ENCODE data around the gene PAX8. TPM values are rescaled to one million over a fixed set of nuclear protein-coding genes. Genes with fewer than 3 reads are reported as not detected.
"Not testable (repeated sequence)": the region's sequence is repeated elsewhere in the genome, so short reads cannot be mapped to it uniquely, and the experiment has no call there.

PAX8 gene
- total RNA-seq, 1 experiment from 2014 or later = 0.15 TPM

- TF ChIP-seq SIN3A (IDR thresholded peaks at IDR 0.05; ENCODE audit: borderline replicate concordance, insufficient read depth, low read depth, low read length) = no peak
Observed at GRCh38 chr2:113305146-113305545, 26.4 kb upstream of the PAX8 start (continued).

GRCh38 chr2:113304702-113305101 lies 26.0 kb upstream of the PAX8 start:
- DNase-seq (ENCODE audit: low read depth, low spot score) (no peak), ATAC-seq (no peak)
- no TSS peak for BruUV-seq (replicated peaks)
- ChIA-PET POLR2A (no interaction called here), CTCF (no interaction called here)
- Histone ChIP-seq H3K27ac (ENCODE audit: low read length) (no peak overlapping the region), H3K4me1 (ENCODE audit: control insufficient read depth, insufficient read depth, low read length) (no peaks in the 10 kb centered on the region), H3K36me3 (ENCODE audit: control insufficient read depth, insufficient read depth, low read length) (no peaks in the 10 kb centered on the region), H3K9me3 (ENCODE audit: control insufficient read depth, insufficient read depth, low read depth, low read length) (no peaks in the 10 kb centered on the region), H3K4me3 (ENCODE audit: low read depth in 2 of 2, low read length in 2 of 2) (no peak overlapping the region), H3K27me3 (ENCODE audit: control insufficient read depth, insufficient read depth, low read length) (no peaks in the 10 kb centered on the region; the same call in none of the 2 replicates)
- intact Hi-C loops (cut with micrococcal nuclease; ENCODE audit: unreplicated experiment) (no loop called here), in situ Hi-C loops (cut with HindIII; ENCODE audit: low pct_unique_long_range_greater_than_20kb, low sequenced_read_pairs) (no loop called here)
- TF ChIP-seq REST (IDR thresholded peaks at IDR 0.05; ENCODE audit: insufficient read depth in 1 of 2, low read depth in 2 of 2, low read length in 1 of 2) (no peak), CTCF (IDR thresholded peaks at IDR 0.05) (no peak), TCF7L2 (IDR thresholded peaks at IDR 0.05; ENCODE audit: low read depth, low read length) (no peak), SIN3A (IDR thresholded peaks at IDR 0.05; ENCODE audit: borderline replicate concordance, insufficient read depth, low read depth, low read length) (no peak), POLR2AphosphoS5 (IDR thresholded peaks at IDR 0.05; ENCODE audit: low read depth, low read length) (no peak)

GRCh38 chr2:113302216-113302980 lies 23.7 kb upstream of the PAX8 start:
- in situ Hi-C loops (cut with HindIII; ENCODE audit: low pct_unique_long_range_greater_than_20kb, low sequenced_read_pairs); H3K27me3 ChIP-seq (ENCODE audit: control insufficient read depth, insufficient read depth, low read length); BruUV-seq (replicated peaks); H3K27ac ChIP-seq (ENCODE audit: low read length); POLR2A ChIA-PET; intact Hi-C loops (cut with micrococcal nuclease; ENCODE audit: unreplicated experiment); CTCF ChIA-PET; DNase-seq (ENCODE audit: low read depth, low spot score); ATAC-seq; H3K36me3 ChIP-seq (ENCODE audit: control insufficient read depth, insufficient read depth, low read length); H3K4me3 ChIP-seq (ENCODE audit: low read depth in 2 of 2, low read length in 2 of 2); H3K9me3 ChIP-seq (ENCODE audit: control insufficient read depth, insufficient read depth, low read depth, low read length); H3K4me1 ChIP-seq (ENCODE audit: control insufficient read depth, insufficient read depth, low read length): not testable (repeated sequence)

All from Panc1 (cell line).